Osteoblast (primary cell): Measurements from ENCODE around the gene LCN12. TPM values are rescaled to one million over a fixed set of nuclear protein-coding genes. Genes with fewer than 3 reads are reported as not detected.

ENCODE experiments used
- DNase-seq: peaks from one replicate; pipeline ENCODE4 v3.0.0; 2011; ENCODE audit warnings: low spot score, mixed read lengths; ENCODE audit not compliant: insufficient read length; ENCODE audit errors: missing footprints
- H2AFZ ChIP-seq: 2 replicates; pipeline ENCODE4 v1.6.0; 2011; ENCODE audit warnings: mild to moderate bottlenecking, low read length
- H3K27ac ChIP-seq: 2 replicates; pipeline ENCODE4 v1.5.1; 2011; ENCODE audit warnings: mild to moderate bottlenecking, low read depth, low read length, moderate library complexity
- H3K27me3 ChIP-seq: 2 replicates; pipeline ENCODE4 v1.6.0; 2012; ENCODE audit warnings: mild to moderate bottlenecking, control low read depth, inconsistent platforms, low read length, moderate library complexity; ENCODE audit not compliant: insufficient read depth
- H3K36me3 ChIP-seq: 2 replicates; pipeline ENCODE4 v1.5.1; 2011; ENCODE audit warnings: mild to moderate bottlenecking, low read length, control low read depth, moderate library complexity; ENCODE audit not compliant: insufficient read depth
- H3K4me1 ChIP-seq: 2 replicates; pipeline ENCODE4 v1.5.1; 2011; ENCODE audit warnings: mild to moderate bottlenecking, low read length, control low read depth, moderate library complexity; ENCODE audit not compliant: insufficient read depth
- H3K4me2 ChIP-seq: 2 replicates; pipeline ENCODE4 v1.6.0; 2011; ENCODE audit warnings: mild to moderate bottlenecking, low read length; ENCODE audit not compliant: insufficient read depth
- H3K4me3 ChIP-seq: fragments of 200-600 bp; sonication (generic); 3 replicates; pipeline ENCODE4 v1.5.1; 2012; ENCODE audit warnings: mild to moderate bottlenecking, low read length, inconsistent platforms; ENCODE audit not compliant: insufficient read depth
- H3K79me2 ChIP-seq: 2 replicates; pipeline ENCODE4 v1.6.0; 2012; ENCODE audit warnings: mild to moderate bottlenecking, low read length, control low read depth, inconsistent platforms; ENCODE audit not compliant: insufficient read depth
- H3K9me3 ChIP-seq: 2 replicates; pipeline ENCODE4 v1.5.1; 2011; ENCODE audit warnings: low read depth, low read length, control low read depth
- H4K20me1 ChIP-seq: 2 replicates; pipeline ENCODE4 v1.6.0; 2012; ENCODE audit warnings: mild to moderate bottlenecking, low read length, control low read depth; ENCODE audit not compliant: insufficient read depth
- CTCF ChIP-seq: IDR thresholded peaks from 2 replicates; pipeline ENCODE4 v1.5.1; 2011; ENCODE audit warnings: mild to moderate bottlenecking, low read depth, low read length, moderate library complexity; ENCODE audit errors: extremely low read depth
- total RNA-seq: library from RNA; depleted of rRNA; stranded (reverse); fragments of >200 nt; gene quantifications from 2 replicates; pipeline ENCODE4 v1.2.3, GENCODE V29; 2012

Gene LCN12
- total RNA-seq, 1 donor: not detected

- no peak overlapping the region for H2AFZ ChIP-seq
- H3K79me2 ChIP-seq: no peaks in the 10 kb centered on the region
- peaks cover 27% of the 10 kb centered on the region for H3K36me3 ChIP-seq
- peak; percentile 58 for DNase-seq
- no peak overlapping the region for H3K4me3 ChIP-seq
- TF ChIP-seq CTCF: peak; percentile 24
- H3K4me1 ChIP-seq: peaks cover 4% of the 10 kb centered on the region
- no peak overlapping the region for H3K4me2 ChIP-seq
- no peak overlapping the region for H3K27ac ChIP-seq
- H4K20me1 ChIP-seq: peaks cover 3% of the 10 kb centered on the region
- H3K27me3 ChIP-seq: no peaks in the 10 kb centered on the region
- no peaks in the 10 kb centered on the region for H3K9me3 ChIP-seq
Measured at GRCh38 chr9:136926154-136926704, 25.8 kb upstream of the LCN12 start.

DNA sequence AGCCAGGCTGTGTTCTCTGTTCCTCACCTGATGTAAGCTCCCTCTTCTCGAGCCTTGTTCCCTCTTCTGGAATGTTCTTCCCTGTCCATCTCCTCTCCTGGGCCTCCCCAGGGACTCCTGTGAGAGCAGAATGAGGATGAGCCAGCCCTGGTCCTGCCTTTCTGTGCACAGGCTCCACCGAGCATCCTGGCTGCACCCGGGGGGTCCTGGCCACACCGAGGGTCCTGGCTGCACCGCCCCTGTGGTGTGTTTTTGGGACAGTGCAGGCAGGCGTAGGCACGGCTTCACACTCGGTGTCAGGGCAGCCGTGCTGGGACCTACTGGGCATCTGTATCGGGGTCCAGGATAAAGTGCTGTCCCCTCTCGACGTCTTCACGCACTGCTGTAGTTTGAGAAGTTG is 25.3 kb upstream of the LCN12 start:
- Histone ChIP-seq H3K36me3 (peaks cover 27% of the 10 kb centered on the region), H3K79me2 (no peaks in the 10 kb centered on the region), H3K9me3 (no peaks in the 10 kb centered on the region), H3K27ac (no peak overlapping the region), H3K4me1 (peaks cover 4% of the 10 kb centered on the region), H3K27me3 (no peaks in the 10 kb centered on the region), H4K20me1 (peaks cover 3% of the 10 kb centered on the region), H3K4me3 (no peak overlapping the region), H3K4me2 (no peak overlapping the region), H2AFZ (no peak overlapping the region)
- no peak for DNase-seq
- TF ChIP-seq CTCF: no peak

- peaks cover 24% of the 10 kb centered on the region for H3K36me3 ChIP-seq
- TF ChIP-seq CTCF: no peak
- peaks cover 4% of the 10 kb centered on the region for H3K4me1 ChIP-seq
- H3K4me2 ChIP-seq: no peak overlapping the region
- H3K27ac ChIP-seq: peak overlapping the region; percentile 50
- H3K9me3 ChIP-seq: no peaks in the 10 kb centered on the region
- DNase-seq: peak; percentile 88
- peaks cover 3% of the 10 kb centered on the region for H4K20me1 ChIP-seq
- H3K4me3 ChIP-seq: no peak overlapping the region
- no peaks in the 10 kb centered on the region for H3K79me2 ChIP-seq
- H2AFZ ChIP-seq: no peak overlapping the region
- no peaks in the 10 kb centered on the region for H3K27me3 ChIP-seq
Measured at GRCh38 chr9:136927343-136928271, 24.5 kb upstream of the LCN12 start.

- Histone ChIP-seq H3K27ac (peak overlapping the region; percentile 50), H3K4me2 (no peak overlapping the region), H3K9me3 (no peaks in the 10 kb centered on the region), H3K79me2 (no peaks in the 10 kb centered on the region), H3K4me1 (peaks cover 4% of the 10 kb centered on the region), H3K4me3 (no peak overlapping the region), H4K20me1 (peaks cover 3% of the 10 kb centered on the region), H2AFZ (no peak overlapping the region), H3K36me3 (peaks cover 24% of the 10 kb centered on the region), H3K27me3 (no peaks in the 10 kb centered on the region)
- TF ChIP-seq CTCF: no peak
- DNase-seq: peak; percentile 60
Measured at GRCh38 chr9:136928591-136928990, 23.5 kb upstream of the LCN12 start.
